PC-9 (cell line): ENCODE measurements around the gene RANGAP1. TPM values are rescaled to one million over a fixed set of nuclear protein-coding genes. Genes with fewer than 3 reads are reported as not detected.

Source experiments
- BruUV-seq: library from RNA; stranded (reverse); fragments of 400-500 nt; replicated peaks from 2 replicates; lab custom pipeline; 2021; lab: Mats Ljungman, UMichigan
- CTCF ChIA-PET: fragments of 300-600 bp; sonication (Branson Sonifier 250); formaldehyde crosslinking; loops from one replicate; lab custom pipeline; 2022; ENCODE audit warnings: antibody characterized with exemption; lab: Charles Lee
- POLR2A ChIA-PET: fragments of 300-600 bp; sonication (Branson Sonifier 250); formaldehyde crosslinking; loops from one replicate; lab custom pipeline; 2022; ENCODE audit warnings: antibody characterized with exemption; ENCODE audit not compliant: unreplicated experiment; lab: Charles Lee
- DNase-seq, 2 experiments: peaks; one replicate each; pipeline versions ENCODE4 v3.0.0 to v3.0.0-alpha.2; 2015 to 2022; ENCODE audit warnings: mixed read lengths in 1 of 2
- H2AFZ ChIP-seq: fragments of 200-600 bp; sonication (generic); 2 replicates; pipeline ENCODE4 v1.8.1; 2017; ENCODE audit warnings: antibody characterized with exemption
- H3F3A ChIP-seq: fragments of 200-600 bp; sonication (generic); 2 replicates; pipeline ENCODE4 v1.8.1; 2017; ENCODE audit warnings: antibody characterized with exemption, mild to moderate bottlenecking, low read depth; ENCODE audit not compliant: insufficient read depth
- H3K27ac ChIP-seq: fragments of 200-600 bp; sonication (generic); 2 replicates; pipeline ENCODE4 v1.6.1; 2016; ENCODE audit warnings: mixed run types
- H3K27me3 ChIP-seq: fragments of 200-600 bp; sonication (generic); 2 replicates; pipeline ENCODE4 v1.6.1; 2016; ENCODE audit warnings: low read depth, mixed run types; ENCODE audit not compliant: insufficient read depth
- H3K36me3 ChIP-seq: fragments of 200-600 bp; sonication (generic); 2 replicates; pipeline ENCODE4 v1.6.1; 2016; ENCODE audit warnings: low read depth, mixed run types
- H3K4me1 ChIP-seq: fragments of 200-600 bp; sonication (generic); replicated peaks from 2 replicates; pipeline ENCODE4 v1.6.1; 2016; ENCODE audit warnings: mixed run types; ENCODE audit not compliant: insufficient read depth
- H3K4me2 ChIP-seq: fragments of 200-600 bp; sonication (generic); 2 replicates; pipeline ENCODE4 v1.6.1; 2017; ENCODE audit warnings: mixed run types
- H3K4me3 ChIP-seq: fragments of 200-600 bp; sonication (generic); 2 replicates; pipeline ENCODE4 v1.6.1; 2016; ENCODE audit warnings: mixed run types
- H3K79me2 ChIP-seq: fragments of 200-600 bp; sonication (generic); 2 replicates; pipeline ENCODE4 v1.6.1; 2017; ENCODE audit warnings: low read depth, mixed run types
- H3K9me2 ChIP-seq: fragments of 200-600 bp; sonication (generic); 2 replicates; pipeline ENCODE4 v1.8.1; 2017; ENCODE audit warnings: mild to moderate bottlenecking; ENCODE audit not compliant: insufficient read depth
- H3K9me3 ChIP-seq: fragments of 200-600 bp; sonication (generic); 2 replicates; pipeline ENCODE4 v1.8.1; 2016; ENCODE audit warnings: low read depth; ENCODE audit not compliant: insufficient read depth
- H4K20me1 ChIP-seq: fragments of 200-600 bp; sonication (generic); 2 replicates; pipeline ENCODE4 v1.8.1; 2017; ENCODE audit not compliant: insufficient read depth
- EZH2 ChIP-seq: fragments of 200-600 bp; sonication (generic); IDR thresholded peaks from 2 replicates; pipeline ENCODE4 v1.8.0; 2017; ENCODE audit warnings: antibody characterized with exemption, low read depth
- intact Hi-C: fragments of 100-400 bp; cut with micrococcal nuclease; formaldehyde crosslinking; loops from one replicate; pipeline ENCODE4 v1.10.0; 2022; ENCODE audit not compliant: unreplicated experiment
- total RNA-seq: library from RNA; stranded (reverse); gene quantifications from 2 replicates; pipeline ENCODE4 v1.2.3, GENCODE V29; 2021
- TF ChIP-seq, protein P1 (sequence below): fragments of 200-600 bp; sonication (generic); conservative IDR thresholded peaks from 2 replicates; pipeline ENCODE4 v1.6.1; 2017; ENCODE audit warnings: mixed run types, antibody characterized with exemption, mild to moderate bottlenecking, moderate library complexity

The RANGAP1 gene
- total RNA-seq, 1 experiment from 2014 or later, result 142 TPM

DNA sequence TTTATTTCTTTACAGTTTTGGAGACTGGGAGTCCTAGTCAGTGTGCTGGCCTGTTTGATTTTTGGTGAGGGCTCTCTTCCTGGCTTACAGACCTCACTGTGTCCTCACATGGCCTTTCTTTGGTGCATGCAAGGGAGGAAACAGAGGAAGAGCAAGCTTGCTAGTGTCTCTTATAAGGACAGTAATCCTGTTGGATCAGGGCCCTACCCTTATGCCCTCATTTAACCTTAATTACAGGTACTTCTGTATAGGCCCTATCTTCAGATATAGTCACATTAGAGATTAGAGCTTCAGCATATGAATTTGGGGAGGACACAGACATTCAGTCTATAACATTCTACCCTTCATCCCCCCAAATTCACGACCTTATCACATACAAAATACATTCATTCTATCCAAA, 29.6 kb upstream of the RANGAP1 start:
- Histone ChIP-seq H3K27ac (no peak overlapping the region), H3K4me2 (no peak overlapping the region), H4K20me1 (peaks cover 30% of the 10 kb centered on the region), H3K4me1 (0 out of 2 replicates have a peak, but pooled peaks cover 4% of the 10 kb centered on the region), H3K9me3 (no peaks in the 10 kb centered on the region), H3K36me3 (no peaks in the 10 kb centered on the region), H3K4me3 (no peak overlapping the region), H3F3A (no peaks in the 10 kb centered on the region; the same call in none of the 2 replicates), H3K27me3 (no peaks in the 10 kb centered on the region), H2AFZ (no peak overlapping the region), H3K9me2 (no peaks in the 10 kb centered on the region), H3K79me2 (peaks cover 36% of the 10 kb centered on the region)
- intact Hi-C loops, result no loop called here
- ChIA-PET CTCF (no interaction called here), POLR2A (no interaction called here)
- BruUV-seq, result no TSS peak
- TF ChIP-seq EZH2, result no peak
- TF ChIP-seq, protein P1, sequence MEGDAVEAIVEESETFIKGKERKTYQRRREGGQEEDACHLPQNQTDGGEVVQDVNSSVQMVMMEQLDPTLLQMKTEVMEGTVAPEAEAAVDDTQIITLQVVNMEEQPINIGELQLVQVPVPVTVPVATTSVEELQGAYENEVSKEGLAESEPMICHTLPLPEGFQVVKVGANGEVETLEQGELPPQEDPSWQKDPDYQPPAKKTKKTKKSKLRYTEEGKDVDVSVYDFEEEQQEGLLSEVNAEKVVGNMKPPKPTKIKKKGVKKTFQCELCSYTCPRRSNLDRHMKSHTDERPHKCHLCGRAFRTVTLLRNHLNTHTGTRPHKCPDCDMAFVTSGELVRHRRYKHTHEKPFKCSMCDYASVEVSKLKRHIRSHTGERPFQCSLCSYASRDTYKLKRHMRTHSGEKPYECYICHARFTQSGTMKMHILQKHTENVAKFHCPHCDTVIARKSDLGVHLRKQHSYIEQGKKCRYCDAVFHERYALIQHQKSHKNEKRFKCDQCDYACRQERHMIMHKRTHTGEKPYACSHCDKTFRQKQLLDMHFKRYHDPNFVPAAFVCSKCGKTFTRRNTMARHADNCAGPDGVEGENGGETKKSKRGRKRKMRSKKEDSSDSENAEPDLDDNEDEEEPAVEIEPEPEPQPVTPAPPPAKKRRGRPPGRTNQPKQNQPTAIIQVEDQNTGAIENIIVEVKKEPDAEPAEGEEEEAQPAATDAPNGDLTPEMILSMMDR, result no peak
- no peak for DNase-seq

DNA sequence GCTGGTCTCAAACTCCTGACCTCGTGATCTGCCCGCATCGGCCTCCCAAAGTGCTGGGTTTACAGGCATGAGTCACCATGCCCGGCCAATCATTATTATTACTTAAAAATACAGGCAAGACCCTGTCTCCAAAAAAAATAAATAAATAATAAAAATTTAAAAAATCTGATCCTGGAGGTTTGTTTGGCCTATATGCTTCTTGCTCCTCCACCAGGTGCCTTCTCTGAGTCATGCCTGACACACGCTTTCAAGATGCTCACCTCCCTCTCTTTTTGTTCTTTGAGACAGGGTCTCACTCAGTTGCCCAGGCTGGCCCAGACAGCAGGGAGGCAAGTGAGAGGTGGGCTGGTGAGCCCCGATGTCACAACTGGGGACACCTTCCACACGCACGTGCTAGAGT, 28.8 kb upstream of the RANGAP1 start:
- Histone ChIP-seq H3K36me3 (no peaks in the 10 kb centered on the region), H3K79me2 (peaks cover 42% of the 10 kb centered on the region), H3K4me3 (no peak overlapping the region), H3K9me3 (no peaks in the 10 kb centered on the region), H3K27me3 (no peaks in the 10 kb centered on the region), H3F3A (no peaks in the 10 kb centered on the region; the same call in 1 of the 2 replicates), H4K20me1 (peaks cover 32% of the 10 kb centered on the region), H3K9me2 (no peaks in the 10 kb centered on the region), H2AFZ (no peak overlapping the region), H3K4me1 (0 out of 2 replicates have a peak, but pooled peaks cover 4% of the 10 kb centered on the region), H3K27ac (no peak overlapping the region), H3K4me2 (no peak overlapping the region)
- DNase-seq, result no peak
- TF ChIP-seq, protein P1, result no peak
- TF ChIP-seq EZH2, result no peak
- ChIA-PET CTCF (no interaction called here), POLR2A (no interaction called here)
- BruUV-seq, result no TSS peak
- intact Hi-C loops, result no loop called here

DNA sequence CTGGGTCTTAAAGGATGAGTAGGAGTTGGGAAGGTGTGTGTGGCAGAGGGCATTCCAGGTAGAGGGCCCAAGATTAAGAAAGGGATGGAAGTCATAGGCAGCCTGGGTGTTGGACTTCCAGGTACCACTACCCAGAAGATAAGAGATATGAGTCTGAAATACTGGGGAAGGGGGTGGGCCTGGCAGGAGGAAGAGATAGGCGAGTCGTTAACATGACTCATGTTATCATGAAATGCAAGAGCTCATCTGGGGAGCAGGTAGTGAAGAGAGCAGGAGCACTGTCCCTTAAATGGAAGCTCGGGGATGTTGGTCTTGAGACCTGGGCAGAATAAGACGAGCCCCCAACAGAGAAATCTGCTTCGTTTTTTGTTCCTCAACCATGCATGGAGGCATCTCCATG, 25.5 kb upstream of the RANGAP1 start:
- peaks cover 8% of the 10 kb centered on the region for H3K36me3 ChIP-seq
- DNase-seq, result no peak
- H4K20me1 ChIP-seq, result peaks cover 37% of the 10 kb centered on the region
- no peaks in the 10 kb centered on the region for H3K27me3 ChIP-seq
- no peak overlapping the region for H2AFZ ChIP-seq
- CTCF ChIA-PET, result interaction anchor here (0.6 kb wide), 1 partner anchor 114 kb away, joined by 5 read pairs; no protein-coding TSS in a partner anchor
- no peak overlapping the region for H3K4me2 ChIP-seq
- POLR2A ChIA-PET, result interaction anchor here (0.8 kb wide), 1 partner anchor 23 kb away, joined by 9 read pairs; no protein-coding TSS in a partner anchor
- H3K9me3 ChIP-seq, result no peaks in the 10 kb centered on the region
- no peaks in the 10 kb centered on the region for H3K9me2 ChIP-seq
- H3K79me2 ChIP-seq, result peaks cover 65% of the 10 kb centered on the region
- no peaks in the 10 kb centered on the region for H3F3A ChIP-seq
- H3K4me1 ChIP-seq, result 0 out of 2 replicates have a peak, but pooled peaks cover 4% of the 10 kb centered on the region
- no TSS peak for BruUV-seq
- H3K4me3 ChIP-seq, result no peak overlapping the region
- H3K27ac ChIP-seq, result no peak overlapping the region
- TF ChIP-seq EZH2, result no peak
- TF ChIP-seq, protein P1, result no peak
- intact Hi-C loops, result no loop called here
